ENCODE data around the gene GTF3C6.
A peak's percentile ranks its signal among the peaks of the same experiment; 100 is the strongest.

- TF ChIP-seq CTCF (IDR thresholded peaks at IDR 0.05; ENCODE audit: poor library complexity, severe bottlenecking) = no peak
- peak; percentile 70 for TF ChIP-seq POLR2AphosphoS5 (IDR thresholded peaks at IDR 0.05)
Measured at GRCh38 chr6:110958329-110959192, at the start of gene GTF3C6.

All from neural cell (in vitro differentiated cells).